Inferior parietal cortex (tissue), 1 donor: ENCODE data around the gene DENND10.
"Not testable (repeated sequence)": the region's sequence is repeated elsewhere in the genome, so short reads cannot be mapped to it uniquely, and the experiment has no call there.

Source experiments
- DNase-seq: peaks from one replicate; pipeline ENCODE4 v3.0.0-alpha.2; 2016; ENCODE audit errors: extremely low spot score

Gene DENND10

GRCh38 chr10:119098576-119098975 lies 5.3 kb upstream of the DENND10 start:
- DNase-seq: no peak

DNA sequence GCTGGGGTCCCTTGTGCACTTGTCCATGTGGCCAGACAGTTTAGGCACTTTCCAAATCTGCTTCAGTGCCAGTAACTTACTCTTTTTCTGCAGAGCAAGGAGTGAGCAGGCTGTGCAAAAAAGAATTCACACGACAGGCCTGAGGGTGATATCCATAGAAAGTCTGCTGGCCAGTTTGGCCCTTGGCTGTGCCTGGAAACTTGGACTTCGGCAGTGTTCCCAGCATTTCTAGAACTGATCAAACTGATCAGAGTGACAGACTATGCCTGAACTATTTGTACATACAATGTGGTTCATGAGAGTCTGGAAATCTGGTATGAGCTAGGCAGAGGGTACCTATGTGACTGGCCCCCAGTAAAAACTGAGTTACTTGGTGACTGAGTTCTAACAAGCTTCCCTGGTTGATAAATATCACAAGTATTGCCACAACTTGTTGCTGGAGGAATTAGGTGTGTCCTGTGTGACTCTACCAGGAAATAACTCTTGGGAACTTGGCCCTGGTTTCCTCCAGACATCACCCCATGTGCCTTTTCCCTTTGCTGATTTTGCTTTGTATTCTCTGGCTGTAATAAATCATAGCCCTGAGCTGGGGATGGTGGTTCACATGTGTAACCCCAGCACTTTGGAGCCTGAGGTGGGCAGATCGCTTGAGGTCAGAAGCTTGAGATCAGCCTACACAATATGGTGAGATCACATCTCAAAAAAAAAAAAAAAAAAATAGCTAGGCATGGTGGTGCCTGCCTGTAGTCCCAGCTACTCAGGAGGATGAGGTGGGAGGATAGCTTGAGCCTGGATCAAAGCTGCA lies 3.3 kb upstream of the DENND10 start:
- DNase-seq: no peak

- no peak for DNase-seq
Observed at GRCh38 chr10:119101366-119102098, 2.4 kb upstream of the DENND10 start.

- no peak for DNase-seq
Observed at GRCh38 chr10:119103241-119103902, 541 bp upstream of the DENND10 start.

DNA sequence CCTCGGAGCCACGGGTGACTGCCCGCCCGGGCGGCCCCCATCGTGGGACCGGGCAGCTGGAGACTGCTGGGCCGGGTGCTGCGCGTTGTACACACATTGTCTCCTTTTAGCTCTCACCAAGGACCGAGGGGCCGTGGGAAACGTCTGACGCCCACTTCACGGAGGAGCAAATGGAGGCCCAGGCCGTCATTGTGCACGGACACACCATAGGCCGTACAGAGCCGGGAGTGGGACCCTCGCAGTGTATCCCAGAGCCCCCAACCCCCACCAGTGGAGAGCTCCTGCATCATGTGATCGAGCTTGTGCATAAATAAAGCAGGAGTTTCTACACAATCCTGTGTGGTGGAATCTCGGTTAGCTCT lies 722 bp downstream of the DENND10 start:
- DNase-seq: no peak

GRCh38 chr10:119105155-119105554 lies 1.2 kb downstream of the DENND10 start:
- DNase-seq: no peak

- not testable (repeated sequence) for DNase-seq
Observed at GRCh38 chr10:119105899-119106298, 2.0 kb downstream of the DENND10 start.

- not testable (repeated sequence) for DNase-seq
Observed at GRCh38 chr10:119107106-119107505, 3.2 kb downstream of the DENND10 start.

GRCh38 chr10:119107771-119108170 lies 3.9 kb downstream of the DENND10 start:
- DNase-seq: not testable (repeated sequence)

- no peak for DNase-seq
Observed at GRCh38 chr10:119112056-119112455, 8.1 kb downstream of the DENND10 start.

DNA sequence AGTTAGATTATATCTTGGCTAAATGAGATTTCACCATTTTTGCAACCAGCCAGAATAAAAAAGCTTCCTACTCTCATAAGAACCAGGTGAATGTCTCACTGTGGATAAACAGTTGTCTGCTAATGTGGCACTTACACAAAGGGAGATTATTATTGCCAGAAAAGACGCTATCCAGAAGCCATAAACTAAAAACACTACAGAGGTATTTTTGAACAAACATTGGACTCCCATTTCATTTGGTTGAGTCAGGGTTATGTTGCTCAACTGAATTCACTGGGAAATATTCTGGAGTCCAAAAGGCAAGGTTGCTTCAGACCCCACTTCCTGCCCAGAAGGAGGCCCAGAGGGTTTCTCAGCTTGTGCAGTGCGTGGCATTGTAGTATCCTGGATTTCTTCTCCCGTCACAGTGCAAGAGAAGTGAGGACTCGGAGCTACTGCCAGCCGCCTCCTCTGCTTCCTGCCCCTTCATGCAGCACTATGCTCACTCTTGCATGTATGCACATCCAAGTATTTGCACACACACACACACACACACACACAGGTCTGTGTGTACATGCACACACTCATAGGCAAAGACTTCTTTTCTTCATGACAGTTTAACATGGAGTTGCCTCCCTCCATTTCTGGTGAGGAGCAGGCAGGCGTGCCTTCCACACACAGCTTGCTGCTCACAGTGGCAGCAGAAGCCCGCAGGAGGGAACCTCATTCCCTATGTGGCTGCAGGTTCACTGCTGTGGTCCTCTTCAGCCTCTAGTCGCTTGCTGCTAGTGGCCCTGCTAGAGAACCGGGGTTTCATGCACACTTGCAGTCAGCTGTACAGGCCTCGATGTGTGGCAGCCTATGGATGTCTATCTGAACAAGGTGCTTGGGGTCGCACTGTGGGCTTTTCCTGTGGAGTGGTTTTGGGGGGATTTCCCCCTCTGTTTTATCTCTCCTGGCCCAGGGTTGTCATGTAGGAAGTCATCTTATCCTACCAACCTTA lies 10.1 kb downstream of the DENND10 start:
- DNase-seq: no peak

DNA sequence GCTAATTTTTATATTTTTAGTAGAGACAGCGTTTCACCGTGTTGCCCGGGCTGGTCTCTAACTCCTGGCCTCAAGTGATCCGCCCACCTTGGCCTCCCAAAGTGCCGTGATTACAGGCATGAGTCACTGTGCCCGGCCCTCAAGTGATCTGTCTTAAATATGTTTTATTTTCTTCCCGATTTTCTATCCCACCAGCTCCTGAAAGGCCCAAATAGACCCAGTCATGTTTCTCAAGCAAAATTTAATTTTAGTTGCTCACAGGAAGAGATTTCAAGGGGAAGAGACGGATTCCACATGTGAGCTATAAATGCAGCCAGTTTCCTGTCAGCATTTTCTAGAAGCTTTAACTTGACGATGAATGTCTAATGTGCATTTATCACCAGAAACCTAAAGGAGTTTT lies 12.0 kb downstream of the DENND10 start:
- DNase-seq: no peak

- no peak for DNase-seq
Observed at GRCh38 chr10:119116326-119116951, 12.5 kb downstream of the DENND10 start.

DNA sequence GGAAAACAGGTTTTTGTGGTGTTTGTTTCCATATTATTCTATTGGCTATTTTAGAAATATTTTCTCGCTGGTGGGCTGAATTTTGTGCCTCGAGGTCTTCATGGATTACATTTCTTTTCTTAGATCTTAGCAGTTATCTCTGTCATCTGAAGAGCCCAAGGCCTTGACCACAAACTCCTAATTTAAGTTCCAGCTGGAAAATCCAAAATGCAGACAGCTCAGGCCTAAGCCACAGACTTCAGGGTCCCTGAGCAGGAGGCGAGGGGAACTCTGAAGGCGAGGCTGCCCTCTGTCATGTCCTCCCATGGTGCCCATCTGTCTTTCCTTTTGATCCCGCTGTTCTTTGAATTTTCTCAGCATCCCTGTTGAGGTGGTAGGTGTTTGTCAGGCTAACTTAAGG lies 14.3 kb downstream of the DENND10 start:
- no peak for DNase-seq

- no peak for DNase-seq
Observed at GRCh38 chr10:119119400-119119799, 15.5 kb downstream of the DENND10 start.

DNA sequence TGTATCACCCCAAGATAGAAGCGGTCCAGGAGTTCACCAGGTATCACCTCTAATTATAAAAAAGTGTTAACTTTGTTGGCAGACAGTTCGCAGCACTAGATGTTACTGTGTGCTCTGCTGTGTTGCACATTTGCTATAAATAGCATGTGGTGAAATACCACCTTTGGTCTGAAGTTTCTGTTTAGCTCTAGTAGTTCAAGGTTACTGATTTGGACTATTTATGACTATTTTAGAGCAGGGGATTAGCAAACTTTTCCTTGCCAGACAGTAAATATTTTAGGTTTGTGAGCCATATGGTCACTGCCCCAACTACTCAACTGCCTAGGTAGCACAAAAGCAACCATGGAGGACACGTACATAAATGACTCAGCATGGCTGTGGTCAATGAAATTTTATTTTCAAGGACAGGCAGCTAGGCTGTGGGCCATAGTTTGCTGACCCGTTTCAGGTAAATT lies 16.5 kb downstream of the DENND10 start:
- DNase-seq: no peak

- no peak for DNase-seq
Observed at GRCh38 chr10:119120875-119121274, 17.0 kb downstream of the DENND10 start.

- DNase-seq: no peak
Observed at GRCh38 chr10:119125942-119126341, 22.0 kb downstream of the DENND10 start.

DNA sequence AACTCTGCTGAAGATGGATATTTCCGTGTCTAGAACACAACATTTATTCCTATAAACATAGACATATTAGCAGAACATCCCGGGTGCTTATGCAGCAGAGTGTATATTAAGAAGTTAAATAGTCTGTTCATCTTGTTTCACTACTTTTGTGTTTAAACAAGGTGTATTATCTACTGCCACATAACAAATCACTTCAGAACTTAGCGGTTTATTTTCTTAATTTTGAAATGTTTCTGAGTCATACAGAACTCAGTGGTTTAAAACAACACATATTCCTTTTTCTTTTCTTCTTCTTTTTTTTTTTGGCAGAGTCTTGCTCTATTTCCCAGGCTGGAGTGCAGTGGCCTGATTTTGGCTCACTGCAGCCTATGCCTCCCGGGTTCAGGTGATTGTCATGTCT lies 25.8 kb downstream of the DENND10 start:
- no peak for DNase-seq

- DNase-seq: peak; percentile 51
Observed at GRCh38 chr10:119131512-119132240, 27.8 kb downstream of the DENND10 start.
